ENCODE results near the gene C11orf86. TPM values are rescaled to one million over a fixed set of nuclear protein-coding genes. Genes with fewer than 3 reads are reported as not detected.
"Not testable (repeated sequence)": the region's sequence is repeated elsewhere in the genome, so short reads cannot be mapped to it uniquely, and the experiment has no call there.

The C11orf86 gene
- total RNA-seq, 1 donor from 2014 or later: not detected

DNA sequence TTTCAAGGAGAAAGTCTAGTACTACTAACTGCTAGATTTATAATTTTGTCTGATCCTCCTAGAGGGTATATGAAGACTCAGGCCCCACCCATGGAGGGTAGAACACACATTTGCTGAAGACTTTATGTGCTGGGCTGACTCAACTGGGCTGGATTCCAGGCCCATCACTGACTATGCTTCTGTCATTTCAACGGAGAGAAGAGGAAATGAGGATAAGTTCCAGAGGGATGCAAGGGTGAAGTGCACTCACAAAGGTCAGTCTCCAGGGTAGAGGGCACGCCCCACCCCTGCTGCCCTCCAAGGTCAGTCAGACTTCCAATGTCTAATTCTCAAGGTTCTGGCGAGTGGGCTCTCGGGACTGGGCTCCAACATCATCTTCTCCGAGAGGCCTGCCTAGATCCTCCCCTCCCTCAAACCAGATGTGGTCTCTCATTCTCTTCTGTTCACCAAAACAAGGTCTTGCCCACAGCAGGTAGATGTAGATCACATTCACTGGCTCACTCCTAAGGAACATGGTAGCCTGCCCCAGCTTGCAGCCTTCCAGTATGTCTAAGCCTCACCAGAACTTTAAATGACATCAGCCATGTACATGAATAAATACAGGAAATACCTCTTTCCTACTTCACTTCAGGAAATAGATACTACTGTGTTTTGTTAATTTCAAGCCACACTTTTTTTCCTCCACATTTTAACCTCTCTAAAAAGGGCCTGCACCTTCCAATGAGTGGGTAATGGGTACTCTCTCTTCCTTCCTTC is 7.3 kb upstream of the C11orf86 start:
- no peak for DNase-seq (ENCODE audit: low spot score)

DNA sequence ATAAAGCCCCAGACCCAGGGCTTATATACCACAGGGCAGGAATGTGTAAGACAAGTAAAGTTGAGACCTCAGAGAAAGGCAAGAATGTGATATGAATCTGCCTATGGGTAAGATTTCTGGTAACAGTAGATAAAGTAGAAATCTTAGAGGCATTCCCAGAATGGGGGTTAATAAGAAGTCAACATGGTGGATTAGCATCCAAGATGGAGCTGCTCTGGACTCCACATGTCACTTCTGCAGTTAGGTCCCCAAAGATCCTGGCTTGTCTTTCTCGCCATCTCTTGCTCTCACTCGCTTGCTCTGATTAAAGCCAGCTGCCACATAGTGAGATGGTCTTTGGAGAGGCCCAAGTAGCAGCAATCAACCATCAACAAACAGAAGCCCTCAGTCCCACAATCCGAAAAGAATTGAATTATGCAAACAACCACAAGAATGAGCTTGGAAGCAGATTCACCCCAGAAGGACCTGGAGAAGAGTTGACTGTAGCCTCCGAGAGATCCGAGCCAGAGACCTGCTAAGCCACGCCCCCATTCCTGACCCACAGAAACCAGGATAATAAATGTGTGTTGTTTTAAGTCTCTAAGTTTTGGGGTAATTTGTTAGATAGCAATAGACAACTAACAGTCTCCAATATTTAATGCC is 5.4 kb upstream of the C11orf86 start:
- no peak for DNase-seq (ENCODE audit: low spot score)

DNA sequence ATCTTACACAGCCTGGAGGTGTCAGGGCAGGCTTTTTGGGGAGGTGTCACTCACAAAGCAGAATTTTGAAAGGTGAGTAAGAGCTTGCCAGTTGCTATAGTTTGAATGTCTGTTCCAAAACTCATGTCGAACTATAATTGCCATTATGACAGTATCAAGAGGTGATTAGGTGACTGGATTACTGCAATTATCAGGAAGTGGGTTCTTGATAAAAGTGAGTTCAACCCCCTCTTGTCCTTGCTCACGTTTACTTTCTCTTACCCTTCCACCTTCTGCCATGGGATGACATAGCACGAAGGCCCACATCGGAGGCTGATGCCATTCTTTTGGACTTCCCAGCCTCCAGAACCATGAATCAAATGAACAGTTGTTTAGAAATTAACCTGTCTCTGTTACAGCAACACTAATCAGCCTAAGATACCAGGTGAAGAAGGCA is 4.7 kb upstream of the C11orf86 start:
- no peak for DNase-seq (ENCODE audit: low spot score)

- peak; percentile 73 for DNase-seq (ENCODE audit: low spot score)
Observed at GRCh38 chr11:66970807-66971442, 4.2 kb upstream of the C11orf86 start.

GRCh38 chr11:66971488-66971887 is 3.6 kb upstream of the C11orf86 start:
- no peak for DNase-seq (ENCODE audit: low spot score)

GRCh38 chr11:66973956-66974580 is 1.0 kb upstream of the C11orf86 start:
- no peak for DNase-seq (ENCODE audit: low spot score)

DNA sequence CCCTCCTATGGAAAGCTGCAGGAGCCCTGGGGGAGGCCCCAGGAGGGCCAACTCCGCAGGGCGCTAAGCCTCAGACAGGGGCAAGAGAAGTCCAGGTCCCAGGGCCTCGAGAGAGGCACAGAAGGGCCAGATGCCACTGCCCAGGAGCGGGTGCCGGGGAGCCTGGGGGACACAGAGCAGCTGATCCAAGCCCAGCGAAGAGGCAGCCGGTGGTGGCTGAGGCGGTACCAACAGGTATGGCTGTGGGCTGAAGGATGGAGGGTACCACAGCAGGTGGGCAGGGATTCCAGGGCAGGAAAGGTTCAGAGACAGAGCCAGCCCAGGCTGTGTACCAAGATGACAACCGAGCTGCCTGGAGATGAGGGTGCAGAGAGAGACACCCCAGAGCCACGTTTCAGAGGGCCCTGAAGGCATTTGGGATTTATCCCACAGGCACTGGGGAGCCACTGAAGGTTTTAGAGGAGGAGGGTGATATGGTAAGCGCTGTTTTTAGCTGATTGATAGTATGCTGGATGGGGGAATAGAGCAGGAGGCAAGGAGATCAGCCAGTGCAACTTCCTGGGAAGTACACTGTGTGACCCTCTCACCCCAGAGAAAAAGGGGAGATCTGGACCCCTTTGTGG is 412 bp downstream of the C11orf86 start:
- DNase-seq (ENCODE audit: low spot score): no peak

GRCh38 chr11:66976028-66976467 is 944 bp downstream of the C11orf86 start:
- no peak for DNase-seq (ENCODE audit: low spot score)

DNA sequence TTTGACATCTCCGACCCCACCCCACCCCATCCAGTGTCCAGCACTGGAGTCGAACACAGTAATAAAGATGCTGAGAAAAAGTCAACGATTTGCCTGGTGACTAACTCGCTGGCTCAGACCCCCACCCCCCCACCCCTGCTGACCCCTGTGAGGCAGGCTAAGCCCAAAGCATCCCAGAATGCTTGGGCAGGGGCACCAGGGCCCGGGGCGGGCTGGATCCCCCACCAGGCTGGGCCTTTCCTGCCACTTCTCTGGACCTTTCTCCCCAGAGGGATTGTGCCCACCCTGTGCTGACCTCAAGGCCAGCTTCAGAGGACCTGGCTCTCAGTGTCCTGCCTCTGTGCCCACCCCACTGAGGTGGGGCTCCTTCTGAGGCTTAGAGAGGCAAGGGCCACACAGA is 1.8 kb downstream of the C11orf86 start:
- DNase-seq (ENCODE audit: low spot score): no peak

GRCh38 chr11:66978229-66978628 is 3.1 kb downstream of the C11orf86 start:
- no peak for DNase-seq (ENCODE audit: low spot score)

GRCh38 chr11:66978717-66979116 is 3.6 kb downstream of the C11orf86 start:
- no peak for DNase-seq (ENCODE audit: low spot score)

DNA sequence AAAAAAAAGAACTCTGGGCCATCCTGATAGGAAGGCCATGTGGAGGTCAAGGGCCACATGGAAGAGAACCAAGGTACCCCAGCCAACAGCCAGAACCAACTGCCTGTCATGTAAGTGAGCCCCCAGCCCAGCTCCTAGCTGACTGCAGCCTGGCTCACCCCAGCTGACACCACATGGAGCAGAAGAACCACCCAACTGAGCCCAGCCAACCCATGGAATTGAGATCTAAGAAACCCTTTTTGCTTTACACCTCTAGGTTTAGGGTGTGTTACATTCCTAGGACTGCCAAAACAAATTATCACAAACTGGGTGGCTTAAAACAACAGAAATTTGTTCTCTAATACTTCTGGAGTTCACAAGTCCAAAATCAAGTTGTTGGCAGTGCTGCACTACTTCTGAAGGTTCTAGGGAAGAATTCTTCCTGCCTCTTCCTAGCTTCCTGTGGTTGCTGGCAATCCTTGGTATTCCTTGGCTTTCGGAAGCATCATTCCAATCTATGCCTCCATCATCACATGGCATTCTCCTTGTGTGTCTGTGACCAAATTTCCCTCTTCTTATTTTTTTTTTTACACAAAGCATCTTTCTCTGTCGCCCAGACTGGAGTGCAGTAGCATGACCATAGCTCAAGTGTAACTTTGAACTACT is 4.4 kb downstream of the C11orf86 start:
- DNase-seq (ENCODE audit: low spot score): no peak

DNA sequence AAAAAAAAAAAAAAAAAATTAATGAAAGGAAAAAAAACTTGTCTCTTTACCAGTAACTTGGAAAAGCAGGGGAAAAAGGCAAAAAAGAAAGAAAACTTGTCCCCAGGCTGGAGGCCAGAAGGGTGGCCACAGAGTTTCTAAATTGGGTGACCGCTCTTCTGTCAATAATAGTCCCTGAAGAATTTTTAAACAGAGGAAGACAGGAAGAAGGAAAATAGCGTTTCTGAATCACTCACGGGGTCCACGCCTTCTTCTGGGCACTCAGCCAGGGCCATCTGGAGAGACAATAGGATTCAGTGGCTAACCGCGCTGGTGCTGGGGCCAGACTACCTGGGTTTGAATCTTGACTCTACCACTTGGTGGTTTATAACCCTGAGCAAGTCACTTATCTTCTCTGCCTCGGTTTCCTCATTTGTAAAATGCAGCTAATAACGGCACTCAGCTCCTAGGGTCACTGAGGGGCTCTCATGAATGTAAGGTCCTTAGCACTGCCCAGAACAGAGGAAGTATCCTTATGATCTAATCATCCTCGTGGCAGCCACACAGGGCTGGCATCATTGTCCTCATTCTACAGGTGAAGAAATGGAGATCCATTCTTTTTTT is 7.0 kb downstream of the C11orf86 start:
- DNase-seq (ENCODE audit: low spot score): peak; percentile 86

DNA sequence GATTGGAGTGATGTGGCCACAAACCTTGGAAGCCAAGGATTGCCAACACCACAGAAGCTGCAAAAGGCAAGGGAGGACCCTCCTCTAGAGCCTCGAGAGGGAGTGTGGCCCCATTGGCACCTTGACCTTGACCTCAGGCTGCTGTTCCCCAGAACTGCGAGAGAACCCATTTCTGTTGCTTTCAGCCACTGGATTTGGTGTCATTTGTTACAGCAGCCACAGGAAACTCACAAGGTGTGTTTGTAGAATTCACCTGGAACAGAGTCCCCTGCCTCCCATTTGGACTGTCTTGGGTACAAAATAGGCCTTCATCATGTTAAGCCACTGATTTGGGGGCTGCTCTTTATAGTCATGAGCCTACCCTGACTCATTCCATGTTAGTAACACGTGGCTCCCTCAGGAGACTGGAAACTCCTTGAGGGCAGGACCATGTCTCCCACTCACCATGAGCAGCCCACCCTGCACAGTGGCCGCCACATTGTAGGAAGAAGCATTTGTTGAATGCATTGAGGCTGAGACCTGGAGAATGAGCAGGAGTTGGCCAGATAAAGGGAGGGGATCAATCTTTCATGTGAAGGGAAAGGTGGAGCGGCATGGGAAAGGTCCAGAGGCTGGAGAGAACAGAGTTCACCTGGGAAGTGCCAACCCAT is 8.3 kb downstream of the C11orf86 start:
- no peak for DNase-seq (ENCODE audit: low spot score)

DNA sequence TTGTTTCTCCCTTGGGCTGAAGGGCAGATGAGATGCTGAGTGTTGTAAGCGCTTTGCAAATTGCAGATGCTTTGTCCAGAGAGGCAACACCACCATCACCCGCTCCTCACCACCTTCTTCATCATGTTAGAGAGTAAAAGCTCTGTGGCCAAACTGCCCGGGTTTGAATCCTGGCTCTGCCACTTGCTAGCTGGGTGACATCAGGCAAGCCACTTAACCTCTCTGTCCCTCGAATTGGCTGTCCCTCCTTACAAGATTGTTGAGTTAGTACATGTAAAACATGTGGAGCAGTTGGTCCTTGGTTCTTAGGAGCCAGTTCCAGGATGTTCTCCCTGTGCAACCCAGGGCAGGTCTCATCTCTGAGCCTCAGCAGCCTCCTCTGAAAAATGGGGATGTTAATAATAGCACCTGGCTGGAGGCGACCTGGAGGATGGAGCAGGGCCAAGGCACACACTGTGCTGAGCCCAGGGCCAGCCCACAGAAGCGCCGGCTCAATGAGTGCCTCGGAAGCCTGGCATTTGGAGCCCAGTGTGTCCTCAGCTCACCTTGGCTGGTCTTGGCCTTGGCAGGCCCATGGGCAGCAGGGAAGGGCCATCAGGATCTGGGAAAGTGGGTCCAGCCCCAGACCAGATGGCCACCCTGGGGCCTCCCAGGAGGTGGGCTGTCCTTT is 10.5 kb downstream of the C11orf86 start:
- DNase-seq (ENCODE audit: low spot score): no peak

GRCh38 chr11:66986178-66986545 is 11.1 kb downstream of the C11orf86 start:
- DNase-seq (ENCODE audit: low spot score): no peak

- DNase-seq (ENCODE audit: low spot score): no peak
Observed at GRCh38 chr11:66987158-66987620, 12.1 kb downstream of the C11orf86 start.

GRCh38 chr11:66987924-66988637 is 13.0 kb downstream of the C11orf86 start:
- no peak for DNase-seq (ENCODE audit: low spot score)

DNA sequence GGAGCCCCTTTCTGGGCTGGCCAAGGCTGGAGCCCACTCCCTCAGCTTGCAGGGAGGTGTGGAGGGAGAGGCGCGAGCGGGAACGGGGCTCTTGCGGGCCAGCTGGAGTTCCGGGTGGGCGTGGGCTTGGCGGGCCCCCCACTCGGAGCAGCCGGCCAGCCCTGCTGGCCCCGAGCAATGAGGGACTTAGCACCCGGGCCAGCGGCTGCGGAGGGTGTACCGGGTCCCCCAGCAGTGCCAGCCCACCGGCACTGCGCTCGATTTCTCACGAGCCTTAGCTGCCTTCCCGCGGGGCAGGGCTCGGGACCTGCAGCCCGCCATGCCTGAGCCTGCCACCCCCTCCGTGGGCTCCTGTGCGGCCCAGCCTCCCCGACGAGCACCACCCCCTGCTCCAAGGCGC is 13.6 kb downstream of the C11orf86 start:
- DNase-seq (ENCODE audit: low spot score): not testable (repeated sequence)
